ENCODE measurements around the gene NEU4.

Gene NEU4

DNA sequence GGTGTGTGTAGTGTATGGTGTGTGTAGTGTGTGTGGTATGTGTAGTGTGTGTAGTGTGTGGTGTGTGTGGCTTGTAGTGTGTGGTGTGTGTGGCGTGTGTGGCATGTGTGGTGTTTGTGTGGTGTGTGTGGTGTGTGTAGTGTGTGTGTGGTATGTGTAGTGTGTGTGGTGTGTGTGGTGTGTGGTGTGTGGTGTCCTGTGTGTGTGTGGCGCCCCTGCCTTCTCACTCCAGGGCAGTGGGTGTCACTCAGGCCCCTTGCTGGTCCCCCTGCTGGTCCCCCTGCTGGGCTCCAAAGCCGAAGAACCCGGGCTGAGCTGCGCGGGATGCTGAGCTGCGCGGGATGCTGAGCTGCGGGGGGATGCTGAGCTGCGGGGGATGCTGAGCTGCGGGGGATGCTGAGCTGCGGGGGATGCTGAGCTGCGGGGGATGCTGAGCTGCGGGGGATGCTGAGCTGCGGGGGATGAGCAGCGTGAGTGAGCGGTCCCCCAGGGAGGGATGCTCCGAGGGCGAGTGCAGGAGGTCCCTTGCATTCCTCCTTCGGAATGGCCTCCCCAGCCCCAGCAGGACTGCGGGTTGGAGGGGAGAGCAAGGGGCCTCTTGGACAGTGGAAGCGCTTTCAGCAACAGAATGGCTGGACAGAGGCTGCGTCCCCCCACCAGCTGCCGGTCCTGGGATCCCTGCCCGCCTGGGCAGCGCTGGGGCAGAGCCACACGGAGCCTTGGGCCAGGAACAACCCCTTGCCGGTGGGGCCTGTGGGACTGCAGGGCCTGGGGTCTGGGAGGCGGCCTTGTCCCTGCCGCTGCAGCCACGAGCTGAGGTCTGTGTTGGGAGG is 57.2 kb downstream of the NEU4 start:
- no peak for DNase-seq (ENCODE audit: low read depth in 2 of 2)

Data from stimulated activated CD4-positive, alpha-beta T cell treated with anti-CD3 and anti-CD28 coated beads, Interleukin-1b, Interleukin-23, amount 100 ng/mL, for 1 hour (primary cell).